ENCODE results near the gene DAAM1.

DNA sequence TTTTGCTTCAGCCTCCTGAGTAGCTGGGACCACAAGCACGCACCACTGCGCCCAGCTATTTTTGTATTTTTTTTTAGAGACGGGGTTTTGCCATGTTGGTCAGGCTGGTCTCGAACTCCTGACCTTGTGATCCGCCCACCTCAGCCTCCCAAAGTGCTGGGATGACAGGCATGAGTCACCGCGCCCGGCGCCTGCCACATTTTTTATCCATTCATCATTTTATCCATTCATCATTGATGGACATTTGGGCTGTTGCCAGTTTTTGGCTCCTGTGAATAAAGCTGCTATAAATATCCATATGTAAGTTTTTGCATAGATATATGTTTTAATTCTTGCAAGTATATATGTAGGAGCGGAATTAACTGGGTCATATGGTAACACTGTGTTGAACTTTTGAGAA lies 79.5 kb downstream of the DAAM1 start:
- no peak for TF ChIP-seq CTCF (conservative IDR thresholded peaks at IDR 0.05 in 1 of 2, IDR thresholded peaks at IDR 0.05 in 1 of 2; ENCODE audit: extremely low read depth in 1 of 2, insufficient read depth in 1 of 2, low read depth in 1 of 2, low read length in 2 of 2)
- no peak for TF ChIP-seq EZH2 (IDR thresholded peaks at IDR 0.05; ENCODE audit: borderline replicate concordance, low read length)
